ENCODE data around the gene LDLRAD3.

Gene LDLRAD3

DNA sequence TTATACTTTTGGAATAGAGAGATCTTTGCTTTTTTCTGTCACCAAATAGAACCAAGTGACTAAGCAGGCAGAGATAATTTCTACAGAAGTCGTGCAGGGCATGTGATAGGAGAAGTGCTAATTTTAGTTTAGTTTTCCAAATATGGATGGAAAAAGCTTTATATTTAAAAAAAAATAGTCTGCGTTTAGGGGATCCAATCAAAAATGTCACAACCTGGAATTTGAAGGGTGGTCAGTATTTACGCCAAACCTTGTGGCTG is 165.7 kb downstream of the LDLRAD3 start:
- in situ Hi-C loops (cut with HindIII; ENCODE audit: low sequenced_read_pairs) = no loop called here
- H3K4me3 ChIP-seq (ENCODE audit: low read depth, low read length) = no peak overlapping the region
- TF ChIP-seq, protein P1, sequence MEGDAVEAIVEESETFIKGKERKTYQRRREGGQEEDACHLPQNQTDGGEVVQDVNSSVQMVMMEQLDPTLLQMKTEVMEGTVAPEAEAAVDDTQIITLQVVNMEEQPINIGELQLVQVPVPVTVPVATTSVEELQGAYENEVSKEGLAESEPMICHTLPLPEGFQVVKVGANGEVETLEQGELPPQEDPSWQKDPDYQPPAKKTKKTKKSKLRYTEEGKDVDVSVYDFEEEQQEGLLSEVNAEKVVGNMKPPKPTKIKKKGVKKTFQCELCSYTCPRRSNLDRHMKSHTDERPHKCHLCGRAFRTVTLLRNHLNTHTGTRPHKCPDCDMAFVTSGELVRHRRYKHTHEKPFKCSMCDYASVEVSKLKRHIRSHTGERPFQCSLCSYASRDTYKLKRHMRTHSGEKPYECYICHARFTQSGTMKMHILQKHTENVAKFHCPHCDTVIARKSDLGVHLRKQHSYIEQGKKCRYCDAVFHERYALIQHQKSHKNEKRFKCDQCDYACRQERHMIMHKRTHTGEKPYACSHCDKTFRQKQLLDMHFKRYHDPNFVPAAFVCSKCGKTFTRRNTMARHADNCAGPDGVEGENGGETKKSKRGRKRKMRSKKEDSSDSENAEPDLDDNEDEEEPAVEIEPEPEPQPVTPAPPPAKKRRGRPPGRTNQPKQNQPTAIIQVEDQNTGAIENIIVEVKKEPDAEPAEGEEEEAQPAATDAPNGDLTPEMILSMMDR (IDR thresholded peaks at IDR 0.05; ENCODE audit: low read depth, low read length, missing control alignments) = no peak
- DNase-seq (ENCODE audit: low read depth) = no peak

DNA sequence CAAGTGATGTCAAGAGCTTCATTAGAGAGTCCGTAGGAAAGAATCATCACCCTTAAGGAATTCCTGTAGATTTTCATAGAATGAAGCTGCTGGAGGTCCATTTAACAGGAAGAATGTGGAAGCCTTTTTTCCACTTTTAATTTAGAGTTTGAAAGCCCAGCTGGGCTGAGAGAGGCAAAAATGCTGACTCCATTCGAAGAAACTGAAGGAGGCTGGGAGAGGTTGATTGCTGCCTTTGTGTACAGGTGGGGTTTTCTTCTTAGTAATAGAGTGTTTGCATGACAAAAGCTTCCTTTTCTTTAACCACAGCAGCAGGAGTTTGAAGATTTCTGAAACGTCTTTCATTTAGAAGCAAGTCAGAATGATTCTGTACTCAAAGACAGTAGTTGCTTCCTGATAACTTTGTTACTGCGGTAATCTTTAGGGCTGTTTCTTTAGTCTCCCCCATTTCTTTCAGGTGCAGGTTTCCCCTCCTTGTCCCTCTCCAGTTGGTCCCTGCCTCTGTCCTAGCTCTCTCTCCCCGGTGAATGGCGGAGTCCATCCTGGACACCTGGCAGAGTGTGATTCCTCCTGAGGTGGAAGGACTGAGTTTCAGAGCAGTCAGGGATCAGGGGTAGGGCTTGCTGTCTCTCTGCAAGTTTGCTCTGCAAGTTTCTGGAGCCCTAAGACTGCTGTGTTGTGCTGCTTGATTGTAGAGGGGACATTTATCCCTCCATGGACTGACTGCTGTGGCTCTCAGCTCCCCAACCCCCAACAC is 166.2 kb downstream of the LDLRAD3 start:
- peak; percentile 32 for DNase-seq (ENCODE audit: low read depth)
- in situ Hi-C loops (cut with HindIII; ENCODE audit: low sequenced_read_pairs) = no loop called here
- no peak overlapping the region for H3K4me3 ChIP-seq (ENCODE audit: low read depth, low read length)
- TF ChIP-seq, protein P1 (IDR thresholded peaks at IDR 0.05; ENCODE audit: low read depth, low read length, missing control alignments) = no peak

DNA sequence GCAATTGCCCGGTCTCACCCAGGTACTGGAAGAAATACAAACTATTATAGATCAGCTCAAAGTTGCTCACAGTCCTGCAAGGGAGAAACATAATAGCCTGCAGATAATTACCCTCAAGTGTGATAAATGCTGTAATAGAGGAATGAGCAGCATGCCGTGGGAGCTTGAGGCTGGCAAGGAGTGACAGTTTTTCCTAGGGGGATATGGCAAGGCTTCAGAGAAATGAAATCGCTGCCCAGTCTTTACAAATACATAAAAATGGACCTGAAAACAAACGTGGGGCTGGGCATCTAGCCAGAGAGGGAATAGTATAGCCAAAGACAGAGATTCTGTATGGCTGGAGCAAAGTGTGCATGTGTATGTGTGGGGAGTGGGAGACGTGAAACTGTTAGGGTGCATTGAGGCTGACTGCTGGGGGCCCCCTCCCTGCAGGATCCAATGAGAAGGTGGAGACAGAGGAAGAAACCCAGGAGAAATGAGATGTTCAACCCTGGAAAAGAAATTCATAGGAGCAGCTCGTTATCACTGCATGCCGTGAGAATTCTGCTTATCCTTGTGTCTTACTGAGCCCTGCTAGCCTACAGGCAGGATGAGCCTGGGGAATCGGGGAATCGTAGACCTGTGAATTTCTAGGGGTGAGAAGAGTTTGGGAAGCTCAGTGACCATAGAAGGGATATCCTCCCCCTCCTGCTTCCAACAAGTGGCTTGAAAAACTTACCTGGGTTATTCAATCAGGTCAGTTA is 167.0 kb downstream of the LDLRAD3 start:
- TF ChIP-seq, protein P1 (IDR thresholded peaks at IDR 0.05; ENCODE audit: low read depth, low read length, missing control alignments) = no peak
- in situ Hi-C loops (cut with HindIII; ENCODE audit: low sequenced_read_pairs) = no loop called here
- no peak overlapping the region for H3K4me3 ChIP-seq (ENCODE audit: low read depth, low read length)
- no peak for DNase-seq (ENCODE audit: low read depth)

DNA sequence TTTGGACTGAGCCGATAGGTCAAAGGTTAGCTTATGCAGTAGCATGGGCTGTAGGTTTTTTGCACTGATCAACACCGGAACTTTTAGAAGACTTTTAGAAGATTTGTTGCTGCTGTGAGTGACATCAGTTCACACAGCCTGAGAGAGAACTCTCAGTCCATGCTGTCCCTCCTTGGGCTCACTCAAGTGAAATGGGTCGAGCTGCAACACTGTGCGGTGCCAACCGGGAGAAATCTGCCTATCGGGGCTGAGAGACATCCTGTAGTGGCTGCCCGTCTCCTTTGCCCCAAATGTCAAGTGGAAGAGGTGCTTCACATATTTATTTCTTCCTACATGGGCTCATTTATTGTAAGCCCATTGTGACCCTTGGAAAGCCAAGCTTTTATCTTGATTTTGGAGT is 170.2 kb downstream of the LDLRAD3 start:
- TF ChIP-seq, protein P1 (IDR thresholded peaks at IDR 0.05; ENCODE audit: low read depth, low read length, missing control alignments) = no peak
- no peak for DNase-seq (ENCODE audit: low read depth)
- H3K4me3 ChIP-seq (ENCODE audit: low read depth, low read length) = no peak overlapping the region
- in situ Hi-C loops (cut with HindIII; ENCODE audit: low sequenced_read_pairs) = no loop called here

DNA sequence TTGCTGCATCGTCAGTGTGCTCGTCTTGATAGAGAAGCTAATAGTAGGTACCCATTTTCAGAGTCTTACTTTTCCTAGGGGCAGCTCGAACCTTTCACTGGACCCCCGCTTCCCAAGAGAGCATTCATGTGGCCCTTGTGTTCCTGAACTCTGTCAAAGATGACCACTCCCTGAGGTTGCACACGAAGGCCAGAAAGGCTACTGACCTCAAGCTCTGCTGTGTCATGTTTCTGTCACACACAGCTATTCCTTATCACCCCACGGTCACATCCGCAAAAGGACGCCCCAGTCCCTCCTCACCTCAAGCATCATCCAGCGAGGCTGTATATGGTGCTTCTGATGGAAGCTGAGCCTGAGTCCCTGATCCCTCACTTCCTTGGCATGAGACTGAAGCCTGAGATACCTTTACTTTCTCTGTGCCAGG is 171.5 kb downstream of the LDLRAD3 start:
- TF ChIP-seq, protein P1 (IDR thresholded peaks at IDR 0.05; ENCODE audit: low read depth, low read length, missing control alignments) = no peak
- in situ Hi-C loops (cut with HindIII; ENCODE audit: low sequenced_read_pairs) = no loop called here
- H3K4me3 ChIP-seq (ENCODE audit: low read depth, low read length) = no peak overlapping the region
- no peak for DNase-seq (ENCODE audit: low read depth)

DNA sequence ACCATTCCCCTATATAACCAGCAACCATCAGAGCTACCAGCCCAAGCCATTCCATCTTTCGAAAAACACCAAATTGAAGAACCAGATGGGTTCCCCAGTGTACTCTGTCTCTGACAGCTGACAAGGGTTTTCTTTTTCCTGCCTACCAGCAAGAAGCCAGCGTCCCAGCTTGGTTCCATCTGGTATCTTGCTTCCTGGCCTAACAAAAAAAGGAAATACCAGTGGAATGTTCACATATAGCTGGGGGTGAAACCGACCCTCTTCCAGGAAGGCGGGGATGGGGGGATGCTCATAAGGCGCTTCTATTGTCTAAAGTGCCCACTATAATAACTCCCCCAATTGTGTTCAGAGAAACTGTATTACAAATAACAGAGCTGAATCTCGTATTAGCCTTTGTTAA is 172.3 kb downstream of the LDLRAD3 start:
- in situ Hi-C loops (cut with HindIII; ENCODE audit: low sequenced_read_pairs) = no loop called here

More for the DNA sequence above, 172.3 kb downstream of the LDLRAD3 start:
- TF ChIP-seq, protein P1 (IDR thresholded peaks at IDR 0.05; ENCODE audit: low read depth, low read length, missing control alignments) = no peak
- DNase-seq (ENCODE audit: low read depth) = no peak
- H3K4me3 ChIP-seq (ENCODE audit: low read depth, low read length) = no peak overlapping the region

Measured in astrocyte of the cerebellum (primary cell).